ENCODE results near the gene ARL4A.

ARL4A gene

GRCh38 chr7:12695965-12696364, 8.5 kb downstream of the ARL4A start:
- peaks cover 3 to 8% of the 10 kb centered on the region in 2 donors for H3K4me1 ChIP-seq (ENCODE audit: control insufficient read depth in 1 of 2, insufficient read depth in 2 of 2, low read length in 2 of 2)

GRCh38 chr7:12699299-12699698, 11.9 kb downstream of the ARL4A start:
- Histone ChIP-seq H3K27ac (ENCODE audit: low read depth, low read length) (no peak overlapping the region), H3K36me3 (ENCODE audit: control insufficient read depth in 1 of 2, insufficient read depth in 2 of 2, low read length in 2 of 2) (no peaks in the 10 kb centered on the region), H3K9me3 (ENCODE audit: control insufficient read depth in 1 of 2, low read length in 2 of 2) (no peaks in the 10 kb centered on the region), H3K4me3 (ENCODE audit: low read depth in 1 of 2, low read length in 2 of 2) (no peak overlapping the region), H3K4me1 (ENCODE audit: control insufficient read depth in 1 of 2, insufficient read depth in 2 of 2, low read length in 2 of 2) (peaks cover 3 to 8% of the 10 kb centered on the region in 2 donors), H3K9ac (ENCODE audit: low read depth in 1 of 2, low read length in 2 of 2) (no peak overlapping the region), H3K27me3 (ENCODE audit: control insufficient read depth in 1 of 2, insufficient read depth in 2 of 2, low read length in 2 of 2) (no peaks in the 10 kb centered on the region)

More at GRCh38 chr7:12695965-12696364, 8.5 kb downstream of the ARL4A start:
- no peak overlapping the region for H3K4me3 ChIP-seq (ENCODE audit: low read depth in 1 of 2, low read length in 2 of 2)
- H3K9ac ChIP-seq (ENCODE audit: low read depth in 1 of 2, low read length in 2 of 2) = no peak overlapping the region
- no peak overlapping the region for H3K27ac ChIP-seq (ENCODE audit: low read depth, low read length)
- H3K36me3 ChIP-seq (ENCODE audit: control insufficient read depth in 1 of 2, insufficient read depth in 2 of 2, low read length in 2 of 2) = no peaks in the 10 kb centered on the region
- H3K27me3 ChIP-seq (ENCODE audit: control insufficient read depth in 1 of 2, insufficient read depth in 2 of 2, low read length in 2 of 2) = no peaks in the 10 kb centered on the region
- no peaks in the 10 kb centered on the region for H3K9me3 ChIP-seq (ENCODE audit: control insufficient read depth in 1 of 2, low read length in 2 of 2)

GRCh38 chr7:12701433-12701832, 14.0 kb downstream of the ARL4A start:
- Histone ChIP-seq H3K36me3 (ENCODE audit: control insufficient read depth in 1 of 2, insufficient read depth in 2 of 2, low read length in 2 of 2) (no peaks in the 10 kb centered on the region), H3K9ac (ENCODE audit: low read depth in 1 of 2, low read length in 2 of 2) (no peak overlapping the region), H3K27me3 (ENCODE audit: control insufficient read depth in 1 of 2, insufficient read depth in 2 of 2, low read length in 2 of 2) (no peaks in the 10 kb centered on the region), H3K9me3 (ENCODE audit: control insufficient read depth in 1 of 2, low read length in 2 of 2) (no peaks in the 10 kb centered on the region), H3K4me3 (ENCODE audit: low read depth in 1 of 2, low read length in 2 of 2) (no peak overlapping the region), H3K4me1 (ENCODE audit: control insufficient read depth in 1 of 2, insufficient read depth in 2 of 2, low read length in 2 of 2) (no peaks in the 10 kb centered on the region), H3K27ac (ENCODE audit: low read depth, low read length) (no peak overlapping the region)

GRCh38 chr7:12703881-12704280, 16.4 kb downstream of the ARL4A start:
- no peak overlapping the region for H3K4me3 ChIP-seq (ENCODE audit: low read depth in 1 of 2, low read length in 2 of 2)
- no peak overlapping the region for H3K27ac ChIP-seq (ENCODE audit: low read depth, low read length)
- H3K4me1 ChIP-seq (ENCODE audit: control insufficient read depth in 1 of 2, insufficient read depth in 2 of 2, low read length in 2 of 2) = no peaks in the 10 kb centered on the region
- no peaks in the 10 kb centered on the region for H3K27me3 ChIP-seq (ENCODE audit: control insufficient read depth in 1 of 2, insufficient read depth in 2 of 2, low read length in 2 of 2)
- no peaks in the 10 kb centered on the region for H3K36me3 ChIP-seq (ENCODE audit: control insufficient read depth in 1 of 2, insufficient read depth in 2 of 2, low read length in 2 of 2)
- H3K9ac ChIP-seq (ENCODE audit: low read depth in 1 of 2, low read length in 2 of 2) = no peak overlapping the region
- H3K9me3 ChIP-seq (ENCODE audit: control insufficient read depth in 1 of 2, low read length in 2 of 2) = no peaks in the 10 kb centered on the region

- Histone ChIP-seq H3K36me3 (ENCODE audit: control insufficient read depth in 1 of 2, insufficient read depth in 2 of 2, low read length in 2 of 2) (no peaks in the 10 kb centered on the region), H3K4me1 (ENCODE audit: control insufficient read depth in 1 of 2, insufficient read depth in 2 of 2, low read length in 2 of 2) (peaks cover 0 to 4% of the 10 kb centered on the region in 2 donors), H3K4me3 (ENCODE audit: low read depth in 1 of 2, low read length in 2 of 2) (no peak overlapping the region), H3K9me3 (ENCODE audit: control insufficient read depth in 1 of 2, low read length in 2 of 2) (no peaks in the 10 kb centered on the region), H3K27me3 (ENCODE audit: control insufficient read depth in 1 of 2, insufficient read depth in 2 of 2, low read length in 2 of 2) (no peaks in the 10 kb centered on the region), H3K9ac (ENCODE audit: low read depth in 1 of 2, low read length in 2 of 2) (no peak overlapping the region), H3K27ac (ENCODE audit: low read depth, low read length) (no peak overlapping the region)
Measured at GRCh38 chr7:12705878-12706277, 18.4 kb downstream of the ARL4A start.

- Histone ChIP-seq H3K9ac (ENCODE audit: low read depth in 1 of 2, low read length in 2 of 2) (no peak overlapping the region), H3K9me3 (ENCODE audit: control insufficient read depth in 1 of 2, low read length in 2 of 2) (no peaks in the 10 kb centered on the region), H3K27me3 (ENCODE audit: control insufficient read depth in 1 of 2, insufficient read depth in 2 of 2, low read length in 2 of 2) (no peaks in the 10 kb centered on the region), H3K27ac (ENCODE audit: low read depth, low read length) (no peak overlapping the region), H3K4me3 (ENCODE audit: low read depth in 1 of 2, low read length in 2 of 2) (no peak overlapping the region), H3K4me1 (ENCODE audit: control insufficient read depth in 1 of 2, insufficient read depth in 2 of 2, low read length in 2 of 2) (peaks cover 0 to 4% of the 10 kb centered on the region in 2 donors), H3K36me3 (ENCODE audit: control insufficient read depth in 1 of 2, insufficient read depth in 2 of 2, low read length in 2 of 2) (no peaks in the 10 kb centered on the region)
Measured at GRCh38 chr7:12706900-12707536, 19.6 kb downstream of the ARL4A start.

- Histone ChIP-seq H3K4me3 (ENCODE audit: low read depth in 1 of 2, low read length in 2 of 2) (no peak overlapping the region), H3K36me3 (ENCODE audit: control insufficient read depth in 1 of 2, insufficient read depth in 2 of 2, low read length in 2 of 2) (no peaks in the 10 kb centered on the region), H3K9ac (ENCODE audit: low read depth in 1 of 2, low read length in 2 of 2) (no peak overlapping the region), H3K27me3 (ENCODE audit: control insufficient read depth in 1 of 2, insufficient read depth in 2 of 2, low read length in 2 of 2) (no peaks in the 10 kb centered on the region), H3K4me1 (ENCODE audit: control insufficient read depth in 1 of 2, insufficient read depth in 2 of 2, low read length in 2 of 2) (peaks cover 0 to 4% of the 10 kb centered on the region in 2 donors), H3K9me3 (ENCODE audit: control insufficient read depth in 1 of 2, low read length in 2 of 2) (no peaks in the 10 kb centered on the region), H3K27ac (ENCODE audit: low read depth, low read length) (no peak overlapping the region)
Measured at GRCh38 chr7:12708314-12708713, 20.9 kb downstream of the ARL4A start.

- H3K27me3 ChIP-seq (ENCODE audit: control insufficient read depth in 1 of 2, insufficient read depth in 2 of 2, low read length in 2 of 2) = no peaks in the 10 kb centered on the region
- H3K9ac ChIP-seq (ENCODE audit: low read depth in 1 of 2, low read length in 2 of 2) = no peak overlapping the region
- no peak overlapping the region for H3K4me3 ChIP-seq (ENCODE audit: low read depth in 1 of 2, low read length in 2 of 2)
- H3K36me3 ChIP-seq (ENCODE audit: control insufficient read depth in 1 of 2, insufficient read depth in 2 of 2, low read length in 2 of 2) = no peaks in the 10 kb centered on the region
- no peak overlapping the region for H3K27ac ChIP-seq (ENCODE audit: low read depth, low read length)
- H3K4me1 ChIP-seq (ENCODE audit: control insufficient read depth in 1 of 2, insufficient read depth in 2 of 2, low read length in 2 of 2) = peaks cover 4 to 7% of the 10 kb centered on the region in 2 donors
- H3K9me3 ChIP-seq (ENCODE audit: control insufficient read depth in 1 of 2, low read length in 2 of 2) = no peaks in the 10 kb centered on the region
Measured at GRCh38 chr7:12709726-12710502, 22.5 kb downstream of the ARL4A start.

- Histone ChIP-seq H3K4me1 (ENCODE audit: control insufficient read depth in 1 of 2, insufficient read depth in 2 of 2, low read length in 2 of 2) (peaks cover 9 to 15% of the 10 kb centered on the region in 2 donors), H3K36me3 (ENCODE audit: control insufficient read depth in 1 of 2, insufficient read depth in 2 of 2, low read length in 2 of 2) (no peaks in the 10 kb centered on the region), H3K27ac (ENCODE audit: low read depth, low read length) (no peak overlapping the region)
Measured at GRCh38 chr7:12711124-12711523, 23.7 kb downstream of the ARL4A start.

GRCh38 chr7:12712236-12712635, 24.8 kb downstream of the ARL4A start:
- no peaks in the 10 kb centered on the region for H3K36me3 ChIP-seq (ENCODE audit: control insufficient read depth in 1 of 2, insufficient read depth in 2 of 2, low read length in 2 of 2)
- no peak overlapping the region for H3K9ac ChIP-seq (ENCODE audit: low read depth in 1 of 2, low read length in 2 of 2)
- H3K4me3 ChIP-seq (ENCODE audit: low read depth in 1 of 2, low read length in 2 of 2) = no peak overlapping the region
- no peaks in the 10 kb centered on the region for H3K27me3 ChIP-seq (ENCODE audit: control insufficient read depth in 1 of 2, insufficient read depth in 2 of 2, low read length in 2 of 2)
- H3K9me3 ChIP-seq (ENCODE audit: control insufficient read depth in 1 of 2, low read length in 2 of 2) = no peaks in the 10 kb centered on the region
- no peak overlapping the region for H3K27ac ChIP-seq (ENCODE audit: low read depth, low read length)
- peaks cover 12 to 18% of the 10 kb centered on the region in 2 donors for H3K4me1 ChIP-seq (ENCODE audit: control insufficient read depth in 1 of 2, insufficient read depth in 2 of 2, low read length in 2 of 2)

More at GRCh38 chr7:12711124-12711523, 23.7 kb downstream of the ARL4A start:
- Histone ChIP-seq H3K9me3 (ENCODE audit: control insufficient read depth in 1 of 2, low read length in 2 of 2) (no peaks in the 10 kb centered on the region), H3K27me3 (ENCODE audit: control insufficient read depth in 1 of 2, insufficient read depth in 2 of 2, low read length in 2 of 2) (no peaks in the 10 kb centered on the region), H3K9ac (ENCODE audit: low read depth in 1 of 2, low read length in 2 of 2) (no peak overlapping the region), H3K4me3 (ENCODE audit: low read depth in 1 of 2, low read length in 2 of 2) (no peak overlapping the region)

Measured in duodenal mucosa (tissue), 2 donors.